ENCODE measurements around the gene KRT76.

Gene KRT76

GRCh38 chr12:52774629-52775250 is 2.4 kb downstream of the KRT76 start:
- Mint-ChIP-seq H3K27ac (no peak overlapping the region), H3K9me3 (no peaks in the 10 kb centered on the region), H3K4me3 (no peak overlapping the region), H3K27me3 (ENCODE audit: low read depth, poor library complexity) (peaks cover 21% of the 10 kb centered on the region), H3K36me3 (ENCODE audit: low read depth) (no peaks in the 10 kb centered on the region), H3K4me1 (no peaks in the 10 kb centered on the region)
- DNase-seq, result no peak
- no peak for TF ChIP-seq CTCF (IDR thresholded peaks at IDR 0.05)

- Mint-ChIP-seq H3K27ac (no peak overlapping the region), H3K36me3 (ENCODE audit: low read depth) (no peaks in the 10 kb centered on the region), H3K4me1 (peaks cover under 1% of the 10 kb centered on the region), H3K4me3 (no peak overlapping the region), H3K27me3 (ENCODE audit: low read depth, poor library complexity) (peaks cover 12% of the 10 kb centered on the region), H3K9me3 (no peaks in the 10 kb centered on the region)
- no peak for TF ChIP-seq CTCF (IDR thresholded peaks at IDR 0.05)
- no peak for DNase-seq
These were observed 4.4 kb downstream of the KRT76 start for GRCh38 chr12:52772772-52773171.

GRCh38 chr12:52772188-52772587 is 5.0 kb downstream of the KRT76 start:
- no peak overlapping the region for H3K4me3 Mint-ChIP-seq
- peaks cover 15% of the 10 kb centered on the region for H3K27me3 Mint-ChIP-seq (ENCODE audit: low read depth, poor library complexity)
- DNase-seq, result no peak
- H3K9me3 Mint-ChIP-seq, result no peaks in the 10 kb centered on the region
- no peak for TF ChIP-seq CTCF (IDR thresholded peaks at IDR 0.05)
- no peak overlapping the region for H3K27ac Mint-ChIP-seq
- no peaks in the 10 kb centered on the region for H3K36me3 Mint-ChIP-seq (ENCODE audit: low read depth)
- H3K4me1 Mint-ChIP-seq, result peaks cover 6% of the 10 kb centered on the region

- Mint-ChIP-seq H3K4me3 (no peak overlapping the region), H3K4me1 (peaks cover 10% of the 10 kb centered on the region), H3K27me3 (ENCODE audit: low read depth, poor library complexity) (peaks cover 10% of the 10 kb centered on the region), H3K9me3 (no peaks in the 10 kb centered on the region), H3K27ac (no peak overlapping the region), H3K36me3 (ENCODE audit: low read depth) (no peaks in the 10 kb centered on the region)
- TF ChIP-seq CTCF (IDR thresholded peaks at IDR 0.05), result no peak
- no peak for DNase-seq
These were observed 5.6 kb downstream of the KRT76 start for GRCh38 chr12:52771505-52771904.

- TF ChIP-seq CTCF (IDR thresholded peaks at IDR 0.05), result no peak
- peaks cover 10% of the 10 kb centered on the region for H3K27me3 Mint-ChIP-seq (ENCODE audit: low read depth, poor library complexity)
- no peak overlapping the region for H3K27ac Mint-ChIP-seq
- peaks cover 14% of the 10 kb centered on the region for H3K4me1 Mint-ChIP-seq
- no peak for DNase-seq
- H3K9me3 Mint-ChIP-seq, result no peaks in the 10 kb centered on the region
- H3K36me3 Mint-ChIP-seq (ENCODE audit: low read depth), result no peaks in the 10 kb centered on the region
- no peak overlapping the region for H3K4me3 Mint-ChIP-seq
These were observed 6.1 kb downstream of the KRT76 start for GRCh38 chr12:52771088-52771487.

GRCh38 chr12:52769946-52770345 is 7.2 kb downstream of the KRT76 start:
- no peak for TF ChIP-seq CTCF (IDR thresholded peaks at IDR 0.05)
- Mint-ChIP-seq H3K4me1 (peaks cover 26% of the 10 kb centered on the region), H3K27me3 (ENCODE audit: low read depth, poor library complexity) (peaks cover 12% of the 10 kb centered on the region), H3K4me3 (no peak overlapping the region), H3K9me3 (no peaks in the 10 kb centered on the region), H3K27ac (no peak overlapping the region), H3K36me3 (ENCODE audit: low read depth) (no peaks in the 10 kb centered on the region)
- no peak for DNase-seq
